Measurements from ENCODE around the gene GALNT13.

GALNT13 gene

DNA sequence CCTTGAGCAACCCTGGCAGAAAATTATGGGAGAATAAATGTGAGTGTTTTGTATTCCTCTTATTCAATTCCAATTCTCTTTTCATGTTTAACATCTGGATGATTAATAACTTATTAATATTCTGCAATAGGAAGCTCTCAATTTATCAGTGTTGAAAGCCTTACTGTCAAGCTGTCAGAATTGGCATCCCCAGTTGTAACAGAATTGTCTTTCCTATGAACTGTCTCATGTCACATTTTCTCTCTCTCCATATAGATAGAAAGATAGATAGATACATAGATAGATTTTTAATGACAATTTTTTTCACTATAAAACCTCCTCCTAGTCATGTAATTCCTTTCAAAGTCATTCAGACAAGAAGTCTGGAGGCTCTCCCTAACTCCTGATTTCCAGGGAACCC lies 331.5 kb downstream of the GALNT13 start:
- Histone ChIP-seq H3K4me3 (ENCODE audit: severe bottlenecking) (no peak overlapping the region), H3K4me1 (ENCODE audit: insufficient read depth, poor library complexity, severe bottlenecking) (no peaks in the 10 kb centered on the region), H3K27ac (ENCODE audit: poor library complexity, severe bottlenecking) (no peak overlapping the region), H3K9me3 (ENCODE audit: severe bottlenecking) (no peaks in the 10 kb centered on the region), H3K27me3 (ENCODE audit: insufficient read depth, poor library complexity, severe bottlenecking) (no peaks in the 10 kb centered on the region), H3K36me3 (ENCODE audit: low read depth) (no peaks in the 10 kb centered on the region)
- ATAC-seq (ENCODE audit: low read depth) (no peak), DNase-seq (ENCODE audit: low spot score) (no peak)
- TF ChIP-seq, protein P1, sequence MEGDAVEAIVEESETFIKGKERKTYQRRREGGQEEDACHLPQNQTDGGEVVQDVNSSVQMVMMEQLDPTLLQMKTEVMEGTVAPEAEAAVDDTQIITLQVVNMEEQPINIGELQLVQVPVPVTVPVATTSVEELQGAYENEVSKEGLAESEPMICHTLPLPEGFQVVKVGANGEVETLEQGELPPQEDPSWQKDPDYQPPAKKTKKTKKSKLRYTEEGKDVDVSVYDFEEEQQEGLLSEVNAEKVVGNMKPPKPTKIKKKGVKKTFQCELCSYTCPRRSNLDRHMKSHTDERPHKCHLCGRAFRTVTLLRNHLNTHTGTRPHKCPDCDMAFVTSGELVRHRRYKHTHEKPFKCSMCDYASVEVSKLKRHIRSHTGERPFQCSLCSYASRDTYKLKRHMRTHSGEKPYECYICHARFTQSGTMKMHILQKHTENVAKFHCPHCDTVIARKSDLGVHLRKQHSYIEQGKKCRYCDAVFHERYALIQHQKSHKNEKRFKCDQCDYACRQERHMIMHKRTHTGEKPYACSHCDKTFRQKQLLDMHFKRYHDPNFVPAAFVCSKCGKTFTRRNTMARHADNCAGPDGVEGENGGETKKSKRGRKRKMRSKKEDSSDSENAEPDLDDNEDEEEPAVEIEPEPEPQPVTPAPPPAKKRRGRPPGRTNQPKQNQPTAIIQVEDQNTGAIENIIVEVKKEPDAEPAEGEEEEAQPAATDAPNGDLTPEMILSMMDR (IDR thresholded peaks at IDR 0.05; ENCODE audit: poor library complexity, severe bottlenecking) = no peak

DNA sequence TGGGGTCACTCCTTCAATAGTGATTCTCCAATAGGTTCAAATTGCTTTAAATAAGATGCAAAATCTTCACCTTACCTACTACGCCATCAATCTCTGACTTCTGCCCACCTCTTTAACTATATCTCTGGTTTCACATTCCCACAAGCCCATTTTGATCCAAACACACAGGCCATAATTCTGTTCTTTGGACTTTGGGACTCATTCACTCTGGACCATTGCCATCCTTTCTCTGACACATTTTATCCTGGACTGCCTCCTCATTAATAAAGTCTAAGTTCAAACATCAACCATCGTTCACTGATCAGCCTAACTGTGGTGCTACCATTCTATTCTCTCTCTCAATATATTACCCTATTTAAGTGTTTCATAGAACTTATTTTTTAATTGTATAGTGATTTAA lies 332.2 kb downstream of the GALNT13 start:
- ATAC-seq (ENCODE audit: low read depth) = no peak
- no peak for DNase-seq (ENCODE audit: low spot score)
- no peak overlapping the region for H3K27ac ChIP-seq (ENCODE audit: poor library complexity, severe bottlenecking)
- no peaks in the 10 kb centered on the region for H3K27me3 ChIP-seq (ENCODE audit: insufficient read depth, poor library complexity, severe bottlenecking)
- H3K4me1 ChIP-seq (ENCODE audit: insufficient read depth, poor library complexity, severe bottlenecking) = no peaks in the 10 kb centered on the region
- H3K36me3 ChIP-seq (ENCODE audit: low read depth) = no peaks in the 10 kb centered on the region
- H3K9me3 ChIP-seq (ENCODE audit: severe bottlenecking) = no peaks in the 10 kb centered on the region
- TF ChIP-seq, protein P1 (IDR thresholded peaks at IDR 0.05; ENCODE audit: poor library complexity, severe bottlenecking) = no peak
- H3K4me3 ChIP-seq (ENCODE audit: severe bottlenecking) = no peak overlapping the region

DNA sequence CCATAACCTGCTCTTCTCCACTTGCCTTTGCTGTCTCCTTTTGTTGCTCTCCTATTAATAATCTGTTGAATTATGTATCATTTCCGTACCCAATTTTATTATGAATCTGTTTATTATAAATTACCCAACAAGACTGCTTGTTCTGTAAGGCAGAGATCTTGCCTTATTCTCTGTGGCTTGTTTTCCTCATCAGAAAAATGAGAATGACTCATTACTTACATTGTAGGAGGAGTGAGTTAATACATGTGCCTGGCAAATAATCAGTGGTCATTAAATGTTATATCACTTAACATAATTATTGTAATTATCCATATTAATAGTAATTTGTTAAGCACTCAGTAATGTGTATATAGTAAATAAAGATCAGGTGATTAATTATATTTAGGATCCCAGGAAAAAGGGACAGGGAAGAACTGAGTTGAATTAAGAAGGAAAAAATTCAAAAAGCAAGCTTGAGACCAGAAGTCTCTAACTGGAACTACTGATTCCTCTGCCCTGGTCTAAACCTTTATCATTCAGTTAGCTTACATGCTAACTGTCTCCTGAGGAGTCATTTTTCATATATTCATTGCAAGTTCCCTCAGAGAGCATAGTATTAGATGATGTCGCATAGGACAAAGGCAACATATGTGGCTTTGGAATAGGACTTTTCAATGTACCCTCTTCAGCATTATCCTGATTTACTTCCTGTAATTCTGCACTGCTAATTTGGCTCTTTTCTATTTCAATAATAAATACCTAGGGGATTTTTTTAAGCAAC lies 335.7 kb downstream of the GALNT13 start:
- H3K4me3 ChIP-seq (ENCODE audit: severe bottlenecking) = no peak overlapping the region
- no peaks in the 10 kb centered on the region for H3K27me3 ChIP-seq (ENCODE audit: insufficient read depth, poor library complexity, severe bottlenecking)
- no peaks in the 10 kb centered on the region for H3K9me3 ChIP-seq (ENCODE audit: severe bottlenecking)
- H3K4me1 ChIP-seq (ENCODE audit: insufficient read depth, poor library complexity, severe bottlenecking) = no peaks in the 10 kb centered on the region
- TF ChIP-seq, protein P1 (IDR thresholded peaks at IDR 0.05; ENCODE audit: poor library complexity, severe bottlenecking) = no peak
- no peaks in the 10 kb centered on the region for H3K36me3 ChIP-seq (ENCODE audit: low read depth)
- no peak overlapping the region for H3K27ac ChIP-seq (ENCODE audit: poor library complexity, severe bottlenecking)
- ATAC-seq (ENCODE audit: low read depth) = no peak
- DNase-seq (ENCODE audit: low spot score) = no peak

DNA sequence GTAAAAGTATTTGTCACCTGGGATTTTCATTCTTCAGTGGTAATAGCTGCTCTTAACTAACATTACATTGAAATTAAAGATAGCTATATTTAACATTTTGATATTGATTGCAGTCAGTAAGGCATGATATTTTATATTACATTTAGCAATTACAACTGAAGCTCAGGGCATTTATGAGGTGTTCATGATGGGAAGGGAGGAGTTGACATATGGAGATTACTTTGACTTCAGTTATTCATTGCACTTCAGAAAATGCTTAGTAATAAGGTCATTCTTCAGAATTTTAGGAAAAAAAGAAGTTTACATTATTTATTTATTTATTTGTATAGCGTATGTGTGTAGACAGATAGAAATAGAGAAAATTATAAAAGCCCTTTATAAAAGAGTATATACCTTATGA lies 352.0 kb downstream of the GALNT13 start:
- ATAC-seq (ENCODE audit: low read depth) (no peak), DNase-seq (ENCODE audit: low spot score) (no peak)
- Histone ChIP-seq H3K27me3 (ENCODE audit: insufficient read depth, poor library complexity, severe bottlenecking) (peaks cover 4% of the 10 kb centered on the region), H3K4me3 (ENCODE audit: severe bottlenecking) (no peak overlapping the region), H3K4me1 (ENCODE audit: insufficient read depth, poor library complexity, severe bottlenecking) (no peaks in the 10 kb centered on the region), H3K27ac (ENCODE audit: poor library complexity, severe bottlenecking) (no peak overlapping the region), H3K9me3 (ENCODE audit: severe bottlenecking) (no peaks in the 10 kb centered on the region), H3K36me3 (ENCODE audit: low read depth) (no peaks in the 10 kb centered on the region)
- TF ChIP-seq, protein P1 (IDR thresholded peaks at IDR 0.05; ENCODE audit: poor library complexity, severe bottlenecking) = no peak

DNA sequence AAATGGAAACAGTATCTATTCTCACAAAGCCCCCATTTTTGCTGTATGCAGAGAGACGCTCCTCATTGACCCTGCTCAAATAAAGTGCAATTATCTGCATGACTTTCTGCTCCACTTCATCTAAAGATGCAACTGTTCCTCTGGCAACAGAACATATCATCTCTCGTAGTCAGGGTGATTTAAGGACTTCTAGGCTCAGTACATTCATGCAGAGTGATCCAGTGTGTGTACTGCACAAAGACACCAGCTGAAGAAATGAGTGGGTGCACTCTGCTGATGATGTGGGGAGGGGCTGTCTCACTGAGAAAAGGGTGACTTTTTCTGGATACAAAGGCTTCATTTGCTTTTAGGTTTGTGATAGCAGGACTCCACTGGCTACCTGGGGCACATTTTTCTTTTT lies 355.2 kb downstream of the GALNT13 start:
- no peak for ATAC-seq (ENCODE audit: low read depth)
- TF ChIP-seq, protein P1 (IDR thresholded peaks at IDR 0.05; ENCODE audit: poor library complexity, severe bottlenecking) = no peak
- no peaks in the 10 kb centered on the region for H3K9me3 ChIP-seq (ENCODE audit: severe bottlenecking)
- DNase-seq (ENCODE audit: low spot score) = no peak
- H3K27ac ChIP-seq (ENCODE audit: poor library complexity, severe bottlenecking) = no peak overlapping the region
- H3K4me1 ChIP-seq (ENCODE audit: insufficient read depth, poor library complexity, severe bottlenecking) = no peaks in the 10 kb centered on the region
- peaks cover 4% of the 10 kb centered on the region for H3K27me3 ChIP-seq (ENCODE audit: insufficient read depth, poor library complexity, severe bottlenecking)
- no peak overlapping the region for H3K4me3 ChIP-seq (ENCODE audit: severe bottlenecking)
- H3K36me3 ChIP-seq (ENCODE audit: low read depth) = no peaks in the 10 kb centered on the region

Measured in RWPE2 (cell line).